HG03135 (cell line): ENCODE results near the gene PLCG2.
"Not testable (repeated sequence)": the region's sequence is repeated elsewhere in the genome, so short reads cannot be mapped to it uniquely, and the experiment has no call there.

Source experiments
- ATAC-seq: cut with Tn5 transposase; IDR thresholded peaks from one replicate; pipeline ENCODE4 v1.9.1; 2021; ENCODE audit warnings: mild to moderate bottlenecking, moderate library complexity; ENCODE audit not compliant: unreplicated experiment

The PLCG2 gene

DNA sequence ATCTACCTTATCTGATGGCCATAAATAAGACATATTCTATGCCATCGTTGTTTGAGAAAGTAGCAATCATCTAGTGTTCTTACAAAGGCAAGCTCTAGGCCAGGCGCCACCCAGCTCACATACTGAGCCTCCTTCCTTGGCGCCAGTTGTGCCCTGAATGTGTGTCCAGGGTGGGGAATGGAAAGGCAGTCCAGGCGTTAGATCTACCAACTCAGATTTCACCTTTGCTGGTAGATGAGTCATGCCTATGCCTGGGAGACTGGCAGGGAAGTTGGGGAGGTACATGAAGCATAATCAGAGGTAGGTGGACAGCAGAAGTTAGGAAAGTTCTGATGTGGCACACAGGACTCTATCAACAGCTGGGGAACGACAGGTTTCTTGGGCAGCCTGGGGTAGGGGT, 208.6 kb downstream of the PLCG2 start:
- ATAC-seq, result no peak

DNA sequence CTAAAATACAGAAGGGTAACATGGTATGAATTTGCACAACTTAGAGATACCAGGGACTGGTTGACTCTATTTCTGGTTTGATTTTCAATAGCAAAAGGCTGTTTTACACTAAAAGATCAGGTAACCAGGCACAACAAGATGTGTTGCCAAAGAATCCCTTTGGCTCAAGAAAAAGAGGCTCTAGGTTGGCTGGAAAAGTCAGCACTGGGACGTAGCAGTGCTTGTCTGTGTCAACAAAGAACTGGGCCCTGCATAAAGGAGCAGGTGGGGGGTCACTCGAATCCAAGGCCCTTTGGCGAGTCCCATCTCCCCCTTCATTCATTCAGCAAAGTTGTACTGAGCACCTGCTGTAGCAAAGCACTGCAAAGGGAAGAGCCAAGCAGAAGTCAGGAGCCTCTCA, 213.8 kb downstream of the PLCG2 start:
- ATAC-seq, result no peak

DNA sequence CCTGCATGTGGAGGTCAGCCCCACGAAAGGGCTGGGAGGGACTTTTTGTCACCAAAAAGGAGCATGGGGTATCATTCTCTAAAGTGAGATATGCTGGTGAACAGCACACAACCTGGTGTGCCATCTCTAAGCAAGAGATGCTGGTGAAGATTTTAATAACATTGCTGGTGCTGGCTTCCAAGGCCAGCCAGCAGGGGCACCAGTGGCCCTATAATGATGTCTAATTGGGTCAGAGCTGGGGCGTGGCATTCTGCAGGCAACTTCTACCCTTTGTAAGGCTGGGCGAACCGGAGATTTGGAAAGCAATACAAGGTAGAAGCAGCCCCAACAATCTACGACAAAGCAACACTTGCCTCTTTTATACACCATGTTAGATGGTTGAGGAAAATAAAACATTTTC, 215.4 kb downstream of the PLCG2 start:
- no peak for ATAC-seq

DNA sequence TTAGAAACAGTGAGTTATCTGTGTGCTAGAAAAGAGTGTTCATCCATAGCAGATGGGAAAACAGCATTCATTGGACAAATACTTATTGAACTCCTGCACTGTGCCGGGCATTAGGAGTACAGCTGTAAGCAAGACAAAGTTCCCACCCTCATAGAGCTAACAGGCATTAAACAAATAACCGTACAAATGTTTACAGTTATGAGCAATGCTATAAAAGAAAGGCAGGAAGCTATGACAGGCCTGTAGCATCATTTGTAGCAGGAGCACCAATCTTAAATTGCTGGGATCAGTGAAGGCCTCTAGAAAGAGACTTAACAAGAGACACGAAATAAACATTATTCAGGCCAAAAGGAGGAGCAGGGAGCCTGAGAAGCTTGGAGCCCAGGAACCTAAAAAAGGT, 216.6 kb downstream of the PLCG2 start:
- no peak for ATAC-seq

DNA sequence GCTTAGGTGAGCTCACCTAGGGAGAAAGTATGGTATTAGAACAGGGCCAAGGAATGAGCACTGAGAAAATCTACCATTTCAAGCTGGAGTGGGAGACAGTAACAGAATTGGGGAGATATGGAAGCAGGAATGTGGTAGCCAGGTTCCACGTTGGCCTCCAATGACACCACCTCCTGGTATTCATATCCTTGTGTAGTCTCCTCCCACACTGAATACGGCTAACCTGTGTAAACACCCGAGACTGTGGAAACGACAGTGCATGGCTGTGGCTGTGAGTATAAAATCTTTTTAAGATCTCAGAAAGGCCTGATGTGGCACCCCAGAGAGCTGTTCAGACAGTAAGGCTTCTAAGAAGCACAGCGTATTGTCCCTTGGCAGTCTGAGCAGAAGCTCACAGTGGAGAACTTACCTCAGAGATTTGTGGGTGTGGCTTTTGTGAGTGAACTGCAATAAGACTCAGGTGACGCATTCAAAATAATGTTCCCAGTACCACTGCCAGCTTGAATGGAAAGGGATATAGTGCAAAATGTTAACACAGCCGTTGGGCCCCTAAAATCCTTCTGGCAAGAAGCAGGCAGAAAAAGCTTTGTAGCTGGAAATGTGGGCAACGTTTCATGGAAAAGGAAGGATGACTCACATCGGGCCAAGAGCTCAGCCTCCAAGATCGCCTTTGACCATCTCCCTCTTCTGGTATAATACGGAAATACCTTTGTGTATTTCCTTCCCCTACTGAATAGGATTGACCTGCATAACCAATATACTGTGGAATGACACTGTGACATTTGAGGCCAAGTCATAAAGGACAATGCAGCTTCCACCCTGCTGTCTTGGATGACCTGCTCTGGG, 217.8 kb downstream of the PLCG2 start:
- ATAC-seq, result no peak

DNA sequence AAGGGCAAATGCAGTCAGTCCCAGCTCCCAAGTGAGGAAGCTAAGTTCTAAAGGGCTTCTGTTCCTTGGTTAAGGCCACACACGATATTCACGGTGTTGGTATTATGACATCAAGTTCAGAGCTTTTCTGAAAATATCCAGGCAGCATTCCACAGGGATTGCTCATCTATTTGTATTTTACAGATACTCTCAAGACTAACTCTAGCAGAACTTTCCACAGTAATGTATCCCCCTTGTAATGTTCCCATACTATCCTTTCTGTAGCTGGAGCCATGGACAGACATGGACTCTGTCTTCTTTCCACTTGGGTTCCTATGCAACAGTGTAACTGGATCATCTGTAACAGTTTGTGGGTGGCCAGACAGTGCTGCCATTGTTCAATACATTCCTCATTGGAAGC, 218.6 kb downstream of the PLCG2 start:
- ATAC-seq, result no peak

DNA sequence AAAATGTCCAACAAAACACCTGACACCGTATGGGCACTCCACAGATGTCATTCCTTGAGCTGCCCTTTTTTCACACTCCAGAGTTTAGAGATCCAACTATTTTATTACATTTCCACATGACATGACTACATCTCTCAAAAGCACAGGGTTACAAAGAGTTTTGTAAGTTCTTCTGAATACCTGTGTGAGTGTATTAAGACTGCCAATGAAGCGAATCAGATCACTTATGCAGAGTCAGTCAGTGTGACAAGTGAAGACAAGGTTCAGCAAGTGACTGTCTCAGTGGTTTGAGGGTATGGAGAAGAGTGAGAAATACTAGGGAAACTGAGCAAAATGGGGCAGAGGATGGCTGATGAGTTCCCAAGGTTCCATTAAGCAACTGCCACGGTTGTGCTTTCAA, 223.7 kb downstream of the PLCG2 start:
- no peak for ATAC-seq

DNA sequence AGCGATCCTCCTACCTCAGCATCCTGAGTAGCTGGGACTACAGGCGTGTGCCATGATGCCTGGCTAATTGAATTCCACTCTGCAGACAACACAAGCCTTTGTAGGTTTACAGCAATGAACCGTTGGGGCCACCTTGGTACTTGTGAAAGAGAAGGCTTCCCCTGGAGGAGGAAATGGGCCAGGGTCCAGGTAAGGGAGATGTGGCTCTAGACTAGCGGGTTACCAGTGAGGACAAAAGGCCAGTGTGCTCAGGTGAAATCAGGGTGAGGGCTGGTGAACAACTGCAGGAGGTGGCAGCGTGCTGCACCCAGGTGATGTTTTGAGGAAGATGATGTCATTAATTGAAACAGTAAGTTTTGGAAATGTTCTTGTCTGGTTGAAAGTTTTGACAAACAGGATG, 225.5 kb downstream of the PLCG2 start:
- ATAC-seq, result no peak

DNA sequence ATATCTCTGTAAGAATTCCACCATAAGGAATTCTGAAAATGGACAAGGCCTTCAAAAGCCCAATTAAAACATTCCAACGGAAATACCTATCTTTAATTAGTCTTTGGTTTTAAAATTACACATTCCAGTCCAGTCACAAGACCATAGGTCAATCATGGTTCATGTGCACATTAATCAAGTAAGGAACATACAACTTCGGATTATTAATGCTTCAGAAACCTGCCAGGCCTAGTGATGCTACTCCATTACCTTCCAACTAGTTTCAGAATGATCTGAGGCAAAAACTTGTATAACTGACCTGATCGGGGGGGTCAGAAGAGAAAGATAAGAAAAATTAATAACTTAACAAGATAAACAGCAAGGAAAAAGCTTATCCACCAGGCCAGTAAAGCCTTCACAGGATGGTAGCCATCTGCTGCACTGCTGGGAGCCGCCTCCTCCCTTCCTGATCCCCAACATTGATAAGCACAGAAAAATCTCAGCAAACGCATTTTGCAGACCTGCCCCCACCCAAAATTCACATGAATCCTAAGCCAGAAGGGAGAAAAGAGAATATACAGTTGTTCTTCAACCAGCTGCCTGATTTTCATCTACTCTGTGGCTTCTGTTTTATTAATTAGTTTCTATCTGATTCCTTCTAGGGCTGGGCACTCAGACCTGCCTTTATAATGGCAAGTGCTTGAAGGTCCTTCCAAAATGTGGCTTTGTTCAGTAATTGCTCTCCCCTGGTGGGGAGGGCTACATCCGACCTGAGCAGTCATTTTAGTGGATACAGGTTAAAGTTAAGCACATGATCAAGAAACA, 226.1 kb downstream of the PLCG2 start:
- no peak for ATAC-seq

DNA sequence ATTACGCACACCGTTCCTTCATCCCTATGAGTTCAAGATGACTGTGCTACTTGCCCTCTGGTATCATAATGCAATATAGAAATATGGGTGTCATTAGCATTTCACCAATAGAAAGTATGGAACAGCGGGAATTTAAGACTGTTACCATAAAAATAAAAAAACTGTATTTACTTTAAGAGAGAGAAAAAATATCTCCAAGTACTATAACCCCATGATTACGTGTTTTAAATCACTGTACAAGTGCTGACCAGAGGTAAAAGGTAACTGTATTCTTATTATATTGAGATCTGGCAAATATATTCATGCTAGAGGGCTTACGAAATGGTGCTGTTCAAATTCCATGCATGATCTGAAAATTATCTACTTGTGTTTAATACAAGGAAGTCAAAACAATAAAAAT, 226.9 kb downstream of the PLCG2 start:
- no peak for ATAC-seq

DNA sequence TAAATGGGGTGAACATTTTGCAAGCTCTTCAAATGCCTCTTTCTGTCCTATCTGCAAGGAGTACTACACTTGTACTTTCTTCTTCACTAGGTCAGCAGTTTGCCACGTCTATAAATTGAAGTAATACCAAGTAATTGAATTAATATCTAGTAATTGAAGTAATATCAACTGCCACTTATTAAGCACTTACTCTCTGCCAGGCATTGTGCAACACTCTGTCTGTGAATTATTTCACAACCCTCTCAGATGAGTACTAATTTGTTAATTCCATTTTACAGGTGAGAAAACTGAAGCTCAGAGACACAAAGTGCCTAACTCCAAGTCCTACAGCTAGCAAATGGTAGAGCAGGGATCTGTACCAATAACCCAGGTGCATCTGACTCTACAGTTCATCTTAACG, 228.1 kb downstream of the PLCG2 start:
- no peak for ATAC-seq

DNA sequence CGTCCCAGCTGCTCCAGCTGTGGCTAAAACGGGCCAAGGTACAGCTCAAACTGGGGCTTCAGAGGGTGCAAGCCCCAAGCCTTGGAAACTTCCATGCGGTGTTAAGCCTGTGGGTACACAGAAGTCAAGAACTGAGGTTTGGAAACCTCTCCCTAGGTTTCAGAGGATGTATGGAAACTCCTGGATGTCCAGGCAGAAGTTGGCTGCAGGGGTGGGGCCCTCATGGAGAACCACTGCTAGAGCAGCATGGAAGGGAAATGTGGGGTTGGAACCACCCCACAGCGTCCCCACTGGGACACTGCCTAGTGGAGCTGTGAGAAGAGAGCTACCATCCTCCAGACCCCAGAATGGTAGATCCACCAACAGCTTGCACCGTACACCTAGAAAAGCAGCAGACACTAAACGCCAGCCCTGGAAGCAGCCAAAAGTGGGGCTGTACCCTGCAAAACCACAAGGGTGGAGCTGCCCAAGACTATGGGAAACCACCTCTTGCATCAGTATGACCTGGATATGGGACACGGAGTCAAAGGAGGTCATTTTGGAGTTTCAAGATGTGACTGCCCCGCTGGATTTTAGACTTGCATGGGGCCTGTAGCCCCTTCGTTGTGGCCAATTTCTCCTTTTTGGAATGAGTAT, 230.0 kb downstream of the PLCG2 start:
- ATAC-seq, result no peak

DNA sequence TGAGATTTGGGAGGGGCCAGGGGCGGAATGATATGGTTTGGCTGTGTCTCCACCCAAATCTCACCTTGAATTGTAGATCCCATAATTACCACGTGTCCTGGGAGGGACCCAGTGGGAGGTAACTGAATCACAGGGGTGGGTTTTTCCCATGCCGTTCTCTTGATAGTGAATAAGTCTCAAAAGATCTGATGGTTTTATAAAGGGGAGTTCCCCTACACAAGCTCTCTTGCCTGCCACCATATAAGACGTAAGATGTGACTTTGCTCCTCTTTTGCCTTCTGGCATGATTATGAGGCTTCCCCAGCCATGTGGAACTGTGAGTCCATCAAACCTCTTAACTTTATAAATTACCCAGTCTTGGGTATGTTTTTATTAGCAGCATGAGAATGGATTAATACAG, 230.7 kb downstream of the PLCG2 start:
- not testable (repeated sequence) for ATAC-seq

DNA sequence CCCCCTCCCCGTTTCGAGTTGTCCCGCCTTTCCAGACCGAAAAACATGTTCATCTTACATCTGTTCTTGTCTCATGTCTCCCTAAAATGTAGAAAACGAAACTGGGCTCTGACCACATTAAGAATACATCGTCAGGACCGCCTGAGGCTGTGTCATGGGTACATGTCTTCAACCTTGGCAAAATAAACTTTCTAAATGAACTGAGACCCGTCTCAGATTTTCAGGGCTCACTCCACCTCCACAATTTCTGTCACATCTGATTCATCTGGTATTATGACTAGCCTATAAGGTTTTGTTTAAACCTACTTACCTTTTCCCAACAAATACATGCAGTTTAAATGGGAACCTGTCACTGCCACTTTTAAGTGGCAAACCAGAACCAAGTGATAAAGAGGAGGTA, 231.6 kb downstream of the PLCG2 start:
- ATAC-seq, result no peak

DNA sequence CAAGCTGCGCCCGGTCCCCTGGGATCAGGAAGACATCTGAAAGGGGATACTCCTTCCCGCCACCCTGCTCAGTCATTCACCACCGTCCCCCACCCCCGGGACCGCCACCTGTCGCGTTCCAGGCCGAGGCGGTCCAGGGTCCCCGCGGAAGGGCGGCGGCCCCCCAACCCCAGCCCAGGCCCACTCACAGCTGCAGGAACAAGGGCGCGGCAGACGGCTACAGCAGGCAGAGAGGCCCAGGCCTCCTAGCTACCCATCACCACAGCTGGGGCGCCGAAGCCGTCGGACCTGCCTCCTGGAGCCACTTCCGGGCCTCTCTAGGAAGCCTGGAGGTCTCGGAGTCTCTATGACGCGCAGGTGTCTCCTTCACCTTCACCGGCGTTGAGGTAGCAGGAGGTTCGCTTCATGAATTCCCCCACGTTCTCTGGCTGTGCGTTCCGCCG, 232.1 kb downstream of the PLCG2 start, which contains the start of gene SDR42E1:
TSS of gene SDR42E1 (minus strand) at position 272 of the 443 bp plus-strand sequence. CDS start 10,612 bp downstream, outside the sequence.
- peak; percentile 87 for ATAC-seq
